GM18526 (cell line): ENCODE results near the gene FASN.
A peak's percentile ranks its signal among the peaks of the same experiment; 100 is the strongest.

Experiments used
- POLR2A ChIP-seq: IDR thresholded peaks from 3 replicates; pipeline ENCODE4 v1.6.1; 2011; ENCODE audit not compliant: insufficient read length; ENCODE audit errors: extremely low read depth

Gene FASN

DNA sequence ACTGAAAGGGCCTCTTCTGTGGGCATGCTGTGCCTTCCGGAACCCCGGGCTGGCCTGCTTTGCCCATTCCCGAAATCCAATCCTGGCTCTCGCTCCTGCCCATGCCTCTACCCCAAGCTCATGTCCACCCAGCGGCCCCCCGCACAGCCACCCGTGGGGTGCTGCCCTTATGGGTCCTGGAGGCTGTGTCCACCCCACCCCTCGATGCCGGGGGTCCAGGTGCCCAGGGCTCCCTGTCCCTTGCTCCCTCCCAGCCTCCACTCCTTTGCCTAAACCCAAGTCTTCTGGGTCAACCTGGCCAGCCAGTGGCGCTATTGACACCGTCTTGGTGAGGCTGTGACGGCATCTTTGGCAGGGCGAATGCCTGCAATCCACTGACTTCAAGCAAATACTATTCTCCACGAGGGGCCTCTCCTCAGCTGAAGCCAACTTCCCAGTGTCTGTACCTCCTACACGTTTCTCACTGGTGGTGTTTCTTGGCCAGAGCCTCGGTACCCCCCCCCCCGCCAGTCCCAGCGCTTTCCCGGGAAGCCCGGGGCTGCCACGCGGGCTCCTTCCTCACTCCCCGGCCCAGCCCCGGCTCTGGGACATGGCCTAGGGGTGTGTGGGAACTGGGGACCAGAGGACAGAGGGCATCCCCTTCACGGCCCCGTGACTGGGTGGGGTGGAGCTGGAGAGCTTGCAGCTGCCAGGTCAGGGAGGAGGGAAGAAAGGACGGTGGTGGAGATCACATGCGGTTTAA lies 20.2 kb downstream of the FASN start:
- no peak for TF ChIP-seq POLR2A

DNA sequence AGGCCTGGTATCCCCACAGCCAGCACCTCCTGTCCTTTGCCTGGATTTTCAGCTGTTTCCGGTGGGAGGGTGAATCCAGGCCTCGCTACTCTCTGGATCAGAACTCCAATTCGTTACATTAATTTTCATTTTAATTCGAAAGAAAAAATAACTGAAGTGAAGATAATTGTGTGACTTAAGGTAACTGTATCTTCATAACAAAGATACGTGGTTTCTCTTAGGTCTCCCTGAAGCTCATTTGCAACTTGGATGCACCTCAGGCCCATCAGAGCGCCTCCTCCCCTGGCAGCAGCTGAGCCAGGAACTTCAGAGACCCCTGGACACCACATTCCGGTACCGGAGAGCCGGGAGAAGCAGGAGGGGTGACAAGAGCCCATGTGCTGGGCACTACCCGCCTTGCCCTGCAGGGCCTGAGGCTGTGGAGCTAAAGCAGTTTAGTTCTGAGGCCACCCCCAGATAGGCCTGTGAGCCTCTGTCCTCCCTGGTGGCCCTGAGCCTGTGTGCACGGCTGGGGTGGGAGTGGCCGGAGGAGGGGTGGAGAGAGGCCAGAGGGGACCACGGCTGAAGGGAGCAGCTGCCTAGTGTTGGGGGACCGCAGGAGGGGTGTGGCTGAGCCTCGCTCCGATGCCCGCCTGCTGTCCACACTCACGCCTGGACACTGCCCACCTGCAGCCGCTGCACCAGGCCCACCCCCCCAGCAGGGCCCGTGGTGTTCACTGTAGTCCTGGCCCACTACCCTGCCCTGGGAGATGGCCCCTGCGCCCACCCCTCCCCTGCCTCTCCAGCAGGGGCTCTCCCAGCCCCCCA lies 21.0 kb downstream of the FASN start:
- TF ChIP-seq POLR2A = peak; percentile 7

GRCh38 chr17:82076018-82076784 lies 21.8 kb downstream of the FASN start:
- peak; percentile 17 for TF ChIP-seq POLR2A

- TF ChIP-seq POLR2A = no peak
Observed at GRCh38 chr17:82073446-82073845, 24.6 kb downstream of the FASN start.

DNA sequence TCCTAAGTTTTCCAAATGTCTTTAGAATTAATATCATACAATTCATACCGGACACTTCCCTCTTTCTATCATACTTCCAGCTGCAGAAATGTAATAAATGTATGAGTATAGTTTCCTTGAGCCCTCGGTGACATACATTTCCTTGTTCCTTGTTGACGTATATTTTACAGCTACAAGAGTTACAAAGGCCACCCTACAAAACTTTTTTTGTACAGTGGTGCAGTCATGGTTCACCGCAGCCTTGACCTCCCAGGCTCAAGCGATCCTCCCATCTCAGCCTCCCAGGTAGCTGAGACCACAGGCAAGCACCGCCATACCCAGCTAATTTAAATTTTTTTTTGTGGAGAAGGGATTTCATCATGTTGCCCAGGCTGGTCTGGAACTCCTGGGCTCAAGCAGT lies 25.2 kb downstream of the FASN start:
- no peak for TF ChIP-seq POLR2A

DNA sequence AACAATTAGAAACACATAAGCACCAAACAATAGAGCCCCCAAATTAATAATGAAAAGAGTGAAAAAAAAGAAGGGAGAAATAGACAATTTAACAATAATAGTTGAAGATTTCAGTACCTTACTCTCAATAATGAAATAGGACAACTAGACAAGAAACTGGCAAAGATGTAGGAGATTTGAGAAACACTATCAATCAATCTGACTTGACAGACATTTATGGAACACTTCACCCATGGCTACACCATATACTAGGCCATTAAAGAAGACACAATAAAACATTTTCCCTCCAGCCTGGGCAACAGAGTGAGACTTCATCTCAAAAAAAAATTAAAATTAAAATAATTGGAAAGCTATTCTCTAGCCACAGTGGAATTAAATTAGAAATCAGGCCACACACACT lies 27.4 kb downstream of the FASN start:
- TF ChIP-seq POLR2A = no peak

DNA sequence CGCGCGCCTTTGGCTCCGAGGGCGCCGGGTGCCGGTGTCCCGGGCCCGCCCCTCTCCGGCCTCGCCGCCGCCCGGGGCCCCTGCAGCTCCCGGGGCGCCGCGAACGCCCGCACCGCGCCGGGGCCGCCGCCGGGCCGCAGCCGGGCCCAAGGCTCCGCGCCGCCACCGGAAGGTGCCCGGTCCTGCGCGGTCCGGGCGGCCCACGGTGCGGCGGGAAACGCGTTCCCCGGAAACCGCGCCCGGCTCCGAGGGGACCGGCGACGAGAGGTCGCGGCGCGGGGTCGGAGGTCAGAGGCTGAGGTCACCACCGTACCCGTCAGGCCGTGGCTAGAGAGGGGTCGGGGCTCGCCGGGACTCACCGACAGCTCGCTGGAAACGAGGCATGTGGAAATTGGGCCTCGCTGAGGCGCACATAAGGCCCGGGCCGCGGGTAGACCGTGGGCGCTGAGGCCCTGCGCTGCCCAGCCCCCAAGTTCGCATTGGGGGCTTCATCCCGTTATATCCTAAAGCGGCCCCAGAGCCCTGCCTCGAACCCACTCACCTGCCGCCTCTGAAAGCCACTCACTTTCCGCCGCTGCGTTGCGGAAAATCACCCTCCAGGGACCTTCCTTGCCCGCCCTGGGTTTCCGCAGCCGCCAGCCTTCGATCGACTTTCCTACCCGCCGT lies 32.3 kb downstream of the FASN start, which contains the start of gene DUS1L:
DUS1L (minus strand) TSS at position 167 of the 666 bp plus-strand sequence. CDS start 745 bp downstream, outside the sequence.
- TF ChIP-seq POLR2A = peak; percentile 76

GRCh38 chr17:82065193-82065637 lies 32.8 kb downstream of the FASN start:
- no peak for TF ChIP-seq POLR2A

GRCh38 chr17:82064433-82065192 lies 33.4 kb downstream of the FASN start:
- no peak for TF ChIP-seq POLR2A

GRCh38 chr17:82063424-82064415 lies 34.3 kb downstream of the FASN start:
- TF ChIP-seq POLR2A = no peak

DNA sequence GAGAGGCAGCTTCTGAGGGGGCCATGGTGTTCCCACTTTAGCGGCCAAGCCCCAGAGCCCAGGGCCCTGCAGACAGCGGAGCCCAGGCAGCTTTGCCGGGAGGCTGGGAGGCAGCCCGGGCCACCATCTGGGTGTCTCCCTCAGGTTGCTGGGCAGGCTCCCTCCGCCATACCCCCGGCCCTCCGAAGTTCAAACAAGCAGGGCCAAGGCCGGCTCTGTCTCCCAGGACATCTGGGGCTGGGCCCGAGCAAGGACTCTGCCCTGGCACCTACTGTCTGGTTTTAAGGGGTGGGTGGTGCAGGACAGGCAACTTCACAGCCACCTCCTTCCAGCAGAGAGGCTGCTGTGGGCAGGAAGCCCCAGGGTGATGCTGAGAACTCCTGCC lies 35.1 kb downstream of the FASN start:
- no peak for TF ChIP-seq POLR2A

GRCh38 chr17:82062076-82062983 lies 35.7 kb downstream of the FASN start:
- TF ChIP-seq POLR2A = no peak
